ENCODE results near the gene SHMT1.

SHMT1 gene

GRCh38 chr17:18280766-18281371, 82.5 kb downstream of the SHMT1 start:
- no peak for DNase-seq

- no peak for DNase-seq
Observed at GRCh38 chr17:18280249-18280648, 83.1 kb downstream of the SHMT1 start.

- DNase-seq, result no peak
Observed at GRCh38 chr17:18278867-18279266, 84.5 kb downstream of the SHMT1 start.
